Thoracic aorta (tissue), 2 donors: Measurements from ENCODE around the gene TWSG1. TPM values are rescaled to one million over a fixed set of nuclear protein-coding genes. Genes with fewer than 3 reads are reported as not detected.

Experiments used
- ATAC-seq: fragments of 150-250 bp; one replicate; pipeline ENCODE4 v1.8.0; 2017; ENCODE audit warnings: low read depth; ENCODE audit not compliant: insufficient number of reproducible peaks, low FRiP score
- DNase-seq: peaks from one replicate; pipeline ENCODE4 v3.0.0-alpha.2; 2020; ENCODE audit warnings: low spot score
- H3K27ac ChIP-seq, 2 donors: fragments of 200-600 bp; sonication (generic); 1 replicate in 1 of 2; 2 replicates in 1 of 2; pipeline ENCODE4 v1.5.1; 2016; ENCODE audit warnings: mild to moderate bottlenecking in 2 of 2, moderate library complexity in 2 of 2
- H3K27me3 ChIP-seq: fragments of 200-600 bp; sonication (generic); replicated peaks from 2 replicates; pipeline ENCODE4 v1.6.0; 2016; ENCODE audit warnings: mild to moderate bottlenecking; ENCODE audit not compliant: insufficient read depth
- H3K36me3 ChIP-seq: fragments of 200-600 bp; sonication (generic); one replicate; pipeline ENCODE4 v1.5.1; 2016
- H3K4me1 ChIP-seq, 2 donors: fragments of 200-600 bp; sonication (generic); 1 replicate in 1 of 2; 2 replicates in 1 of 2; pipeline versions ENCODE4 v1.5.1 to v1.6.0; 2016; ENCODE audit warnings: low read depth in 2 of 2, mild to moderate bottlenecking in 1 of 2; ENCODE audit not compliant: control insufficient read depth in 1 of 2
- H3K4me3 ChIP-seq: fragments of 200-600 bp; sonication (generic); 2 replicates; pipeline ENCODE4 v1.5.1; 2016; ENCODE audit warnings: mild to moderate bottlenecking
- H3K9me3 ChIP-seq: fragments of 200-600 bp; sonication (generic); 2 replicates; pipeline ENCODE4 v1.5.1; 2016
- CTCF ChIP-seq: fragments of 200-600 bp; sonication (generic); IDR thresholded peaks from one replicate; pipeline ENCODE4 v1.5.1; 2019; ENCODE audit warnings: antibody characterized with exemption
- total RNA-seq, 2 donors: library from RNA; depleted of rRNA; stranded (reverse); fragments of >200 nt; gene quantifications; one replicate each; pipeline versions ENCODE4 v1.1.0 to v1.2.3, GENCODE V29; 2016

Gene TWSG1
- total RNA-seq, 2 donors from 2014 or later, result 107 to 130 TPM

- no peak overlapping the region for H3K27ac ChIP-seq
- TF ChIP-seq CTCF, result no peak
- no peaks in the 10 kb centered on the region for H3K4me1 ChIP-seq
- H3K36me3 ChIP-seq, result no peaks in the 10 kb centered on the region
- DNase-seq (no peak), ATAC-seq (no peak)
- H3K27me3 ChIP-seq, result no peaks in the 10 kb centered on the region
- no peak overlapping the region for H3K4me3 ChIP-seq
- peaks cover 5% of the 10 kb centered on the region for H3K9me3 ChIP-seq
Measured at GRCh38 chr18:9325716-9326115, 8.9 kb upstream of the TWSG1 start.

- Histone ChIP-seq H3K4me3 (no peak overlapping the region), H3K27ac (no peak overlapping the region), H3K27me3 (no peaks in the 10 kb centered on the region), H3K4me1 (no peaks in the 10 kb centered on the region), H3K9me3 (peaks cover 5% of the 10 kb centered on the region), H3K36me3 (no peaks in the 10 kb centered on the region)
- DNase-seq (no peak), ATAC-seq (no peak)
- no peak for TF ChIP-seq CTCF
Measured at GRCh38 chr18:9328776-9329175, 5.8 kb upstream of the TWSG1 start.

- ATAC-seq (no peak), DNase-seq (no peak)
- Histone ChIP-seq H3K36me3 (no peaks in the 10 kb centered on the region), H3K27me3 (no peaks in the 10 kb centered on the region), H3K4me3 (no peak overlapping the region), H3K4me1 (no peaks in the 10 kb centered on the region), H3K9me3 (peaks cover 5% of the 10 kb centered on the region), H3K27ac (no peak overlapping the region)
- TF ChIP-seq CTCF, result no peak
Measured at GRCh38 chr18:9329471-9329870, 5.1 kb upstream of the TWSG1 start.

GRCh38 chr18:9330419-9330818 is 4.2 kb upstream of the TWSG1 start:
- no peak for TF ChIP-seq CTCF
- no peak for ATAC-seq
- H3K9me3 ChIP-seq, result peaks cover 5% of the 10 kb centered on the region
- no peak overlapping the region for H3K27ac ChIP-seq
- H3K27me3 ChIP-seq, result no peaks in the 10 kb centered on the region
- no peak overlapping the region for H3K4me3 ChIP-seq
- peaks cover 0 to under 1% of the 10 kb centered on the region in 2 donors for H3K4me1 ChIP-seq
- H3K36me3 ChIP-seq, result no peaks in the 10 kb centered on the region
- DNase-seq, result no peak

GRCh38 chr18:9333441-9334328 is 888 bp upstream of the TWSG1 start:
- no peak for TF ChIP-seq CTCF
- H3K27ac ChIP-seq, result peak overlapping the region; percentile 72 to 81
- H3K9me3 ChIP-seq, result peaks cover 1% of the 10 kb centered on the region
- peak; percentile 45 for ATAC-seq
- peaks cover 15 to 23% of the 10 kb centered on the region in 2 donors for H3K4me1 ChIP-seq
- DNase-seq, result no peak
- H3K27me3 ChIP-seq, result no peaks in the 10 kb centered on the region
- H3K36me3 ChIP-seq, result no peaks in the 10 kb centered on the region
- H3K4me3 ChIP-seq, result peak overlapping the region; percentile 99
